ENCODE results near the gene SMAP2. TPM values are rescaled to one million over a fixed set of nuclear protein-coding genes. Genes with fewer than 3 reads are reported as not detected.
A peak's percentile ranks its signal among the peaks of the same experiment; 100 is the strongest.

Gene SMAP2
- total RNA-seq, 2 experiments from 2014 or later, result 204 to 209 TPM

DNA sequence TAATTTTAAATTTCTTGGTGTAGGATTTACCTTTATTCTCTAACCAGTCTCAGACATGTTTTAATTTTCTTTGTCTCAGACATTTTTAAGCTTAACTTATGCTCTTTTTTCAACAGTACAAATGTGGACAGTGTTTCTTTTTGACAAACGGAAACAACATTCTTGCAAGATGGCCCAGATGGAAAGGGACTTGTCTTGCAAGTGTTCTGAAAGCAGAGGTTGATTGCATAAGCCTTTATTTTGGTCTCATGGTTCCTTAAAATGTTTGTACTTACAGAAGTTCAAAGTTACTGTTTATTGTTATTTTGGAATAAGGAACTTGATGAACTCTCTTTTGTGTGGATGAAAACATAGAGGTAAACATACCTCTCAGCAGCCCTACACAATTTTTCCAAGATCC is 22.9 kb downstream of the SMAP2 start:
- Mint-ChIP-seq H3K27ac (peak overlapping the region; percentile 90), H3K36me3 (ENCODE audit: low read depth) (peaks cover 62% of the 10 kb centered on the region), H3K4me1 (ENCODE audit: low read depth) (peaks cover 89% of the 10 kb centered on the region), H3K27me3 (no peaks in the 10 kb centered on the region), H3K4me3 (peak overlapping the region; percentile 24), H3K9me3 (peaks cover 3% of the 10 kb centered on the region)
- ATAC-seq, result no peak
- ChIA-PET CTCF (interaction anchor here (0.9 to 1.4 kb wide), 4 partner anchors 8 to 58 kb away, joined by 3 to 6 read pairs (median 5); no protein-coding TSS in a partner anchor), POLR2A (interaction anchor here (0.7 to 16.6 kb wide), 2 partner anchors 12 to 93 kb away, joined by 3 to 278 read pairs; no protein-coding TSS in a partner anchor)
- no peak for TF ChIP-seq CTCF (IDR thresholded peaks at IDR 0.05)
- intact Hi-C loops (cut with micrococcal nuclease), result no loop called here
- no peak for DNase-seq

- CTCF ChIA-PET, result interaction anchor here (1.0 to 1.8 kb wide), 4 partner anchors 11 to 135 kb away, joined by 3 to 6 read pairs (median 4); no protein-coding TSS in a partner anchor
- TF ChIP-seq CTCF (IDR thresholded peaks at IDR 0.05), result no peak
- POLR2A ChIA-PET, result interaction anchor here (4.0 to 16.6 kb wide), 2 partner anchors 13 to 23 kb away, joined by 19 to 278 read pairs; partner anchors contain the start of gene SMAP2
- Mint-ChIP-seq H3K4me3 (no peak overlapping the region), H3K4me1 (ENCODE audit: low read depth) (peaks cover 89% of the 10 kb centered on the region), H3K36me3 (ENCODE audit: low read depth) (peaks cover 62% of the 10 kb centered on the region), H3K9me3 (peaks cover 3% of the 10 kb centered on the region), H3K27me3 (no peaks in the 10 kb centered on the region), H3K27ac (peak overlapping the region; percentile 90)
- ATAC-seq (no peak), DNase-seq (no peak)
- intact Hi-C loops (cut with micrococcal nuclease), result no loop called here
Observed at GRCh38 chr1:40397258-40397657, 23.7 kb downstream of the SMAP2 start.

GRCh38 chr1:40399984-40400704 is 26.6 kb downstream of the SMAP2 start:
- Mint-ChIP-seq H3K9me3 (peaks cover 3% of the 10 kb centered on the region), H3K27me3 (no peaks in the 10 kb centered on the region), H3K4me3 (peak overlapping the region; percentile 42), H3K36me3 (ENCODE audit: low read depth) (peaks cover 60% of the 10 kb centered on the region), H3K4me1 (ENCODE audit: low read depth) (peaks cover 88% of the 10 kb centered on the region), H3K27ac (peak overlapping the region; percentile 89)
- CTCF ChIA-PET, result interaction anchor here (0.9 to 3.7 kb wide), 15 partner anchors 11 to 323 kb away, joined by 3 to 26 read pairs (median 5); no protein-coding TSS in a partner anchor
- no peak for DNase-seq
- POLR2A ChIA-PET, result interaction anchor here (1.1 to 16.6 kb wide), 7 partner anchors 16 to 84 kb away, joined by 3 to 278 read pairs (median 6); partner anchors contain the start of genes SMAP2 and ZFP69B
- intact Hi-C loops (cut with micrococcal nuclease), result loop anchor here (10.0 kb wide), 1 partner anchor 85 kb away; the partner anchor contains the start of gene COL9A2
- ATAC-seq, result peak; percentile 65
- TF ChIP-seq CTCF (IDR thresholded peaks at IDR 0.05), result no peak

DNA sequence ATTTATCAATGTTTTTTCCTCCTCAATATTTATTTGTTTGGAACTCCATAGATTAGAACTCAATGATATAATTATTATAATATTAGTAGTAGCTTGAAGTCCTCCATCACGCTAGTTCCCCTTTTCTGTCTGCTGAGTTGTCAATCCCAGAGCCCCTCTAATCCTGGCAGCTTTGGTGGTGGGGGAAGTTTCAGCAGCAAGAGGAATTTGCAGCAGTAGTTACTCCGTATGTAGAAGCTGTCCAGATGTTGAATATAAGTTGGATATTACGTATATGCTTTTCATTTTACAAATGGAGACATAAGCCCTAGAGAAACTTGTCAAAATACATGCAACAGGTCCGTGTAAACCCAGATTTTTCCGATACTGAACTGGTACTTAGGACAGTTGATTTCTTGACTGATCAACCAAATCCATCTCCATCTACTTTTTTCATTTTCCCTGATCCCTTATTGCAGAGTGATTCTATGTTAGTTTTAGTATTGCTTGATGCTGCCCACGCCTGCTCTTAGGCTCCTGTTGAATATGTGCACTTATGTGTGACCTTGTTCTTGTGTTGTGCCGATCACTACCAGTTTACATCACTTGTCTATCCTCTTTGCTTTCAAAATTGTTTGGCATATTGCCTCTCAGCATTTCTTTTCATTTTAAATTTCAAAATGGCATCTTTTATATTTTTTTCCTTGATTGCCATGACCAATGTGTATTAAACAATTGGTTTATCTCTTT is 28.1 kb downstream of the SMAP2 start:
- DNase-seq, result no peak
- CTCF ChIA-PET, result interaction anchor here (1.1 to 3.7 kb wide), 6 partner anchors 16 to 248 kb away, joined by 3 to 26 read pairs (median 10); no protein-coding TSS in a partner anchor
- Mint-ChIP-seq H3K36me3 (ENCODE audit: low read depth) (peaks cover 60% of the 10 kb centered on the region), H3K4me1 (ENCODE audit: low read depth) (peaks cover 84% of the 10 kb centered on the region), H3K9me3 (peaks cover 3% of the 10 kb centered on the region), H3K27me3 (no peaks in the 10 kb centered on the region), H3K4me3 (peak overlapping the region; percentile 2), H3K27ac (peak overlapping the region; percentile 89)
- ATAC-seq, result no peak
- TF ChIP-seq CTCF (IDR thresholded peaks at IDR 0.05), result no peak
- intact Hi-C loops (cut with micrococcal nuclease), result loop anchor here (10.0 kb wide), 1 partner anchor 87 kb away; the partner anchor contains the start of gene COL9A2
- POLR2A ChIA-PET, result interaction anchor here (2.2 to 16.6 kb wide), 3 partner anchors 17 to 60 kb away, joined by 7 to 278 read pairs (median 19); partner anchors contain the start of gene SMAP2

All from activated CD8-positive, alpha-beta T cell treated with anti-CD3 and anti-CD28 coated beads for 36 hours (primary cell).